ENCODE results near the gene NKG7.

Gene NKG7

DNA sequence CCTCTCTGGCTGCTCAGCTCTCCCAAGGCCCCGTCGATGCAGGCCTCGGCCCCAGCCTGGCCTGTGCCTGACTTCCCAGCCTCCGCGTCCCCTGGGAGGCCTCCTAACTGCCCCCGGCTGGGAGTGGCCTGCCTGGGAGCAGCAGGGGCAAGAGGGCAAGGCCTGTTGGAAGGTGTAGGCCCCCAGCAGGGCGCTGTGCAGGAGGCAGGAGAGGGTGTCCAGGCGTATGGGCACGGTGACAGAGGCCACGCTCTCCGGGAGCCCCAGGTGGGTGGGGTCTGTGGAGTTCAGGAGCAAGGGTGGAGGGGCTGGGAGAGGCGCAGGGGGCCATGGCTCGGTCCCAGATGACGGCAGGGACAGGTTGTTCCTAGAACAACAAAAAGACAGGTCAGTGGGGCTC, 16.7 kb upstream of the NKG7 start:
- DNase-seq, result no peak

DNA sequence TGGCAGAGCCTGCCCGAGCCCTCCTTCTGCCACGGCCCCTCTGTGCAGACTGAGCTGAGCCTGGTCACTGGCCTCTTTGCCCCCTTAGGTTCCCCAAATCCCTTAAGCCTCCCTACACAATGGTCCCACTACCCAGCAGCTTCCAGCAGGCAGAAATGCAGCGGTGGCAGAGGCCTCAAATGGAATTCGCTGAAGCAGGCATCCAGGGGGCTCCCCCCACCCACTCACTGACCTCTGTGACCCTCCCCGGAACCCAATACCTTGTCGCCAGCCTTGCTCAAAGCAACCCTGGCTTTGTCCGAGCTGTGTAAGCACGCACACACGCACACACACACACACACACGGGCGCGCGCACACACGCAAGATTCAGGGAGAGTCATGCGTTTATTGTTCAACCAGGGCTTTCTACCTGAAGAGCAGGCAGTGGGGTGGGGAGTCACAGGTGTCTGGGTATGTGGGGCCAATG, 15.5 kb upstream of the NKG7 start, which contains the start of gene LIM2:
LIM2 (minus strand) TSS at position 51 of the 466 bp plus-strand sequence. CDS start 531 bp downstream, outside the sequence.
- DNase-seq, result no peak

DNA sequence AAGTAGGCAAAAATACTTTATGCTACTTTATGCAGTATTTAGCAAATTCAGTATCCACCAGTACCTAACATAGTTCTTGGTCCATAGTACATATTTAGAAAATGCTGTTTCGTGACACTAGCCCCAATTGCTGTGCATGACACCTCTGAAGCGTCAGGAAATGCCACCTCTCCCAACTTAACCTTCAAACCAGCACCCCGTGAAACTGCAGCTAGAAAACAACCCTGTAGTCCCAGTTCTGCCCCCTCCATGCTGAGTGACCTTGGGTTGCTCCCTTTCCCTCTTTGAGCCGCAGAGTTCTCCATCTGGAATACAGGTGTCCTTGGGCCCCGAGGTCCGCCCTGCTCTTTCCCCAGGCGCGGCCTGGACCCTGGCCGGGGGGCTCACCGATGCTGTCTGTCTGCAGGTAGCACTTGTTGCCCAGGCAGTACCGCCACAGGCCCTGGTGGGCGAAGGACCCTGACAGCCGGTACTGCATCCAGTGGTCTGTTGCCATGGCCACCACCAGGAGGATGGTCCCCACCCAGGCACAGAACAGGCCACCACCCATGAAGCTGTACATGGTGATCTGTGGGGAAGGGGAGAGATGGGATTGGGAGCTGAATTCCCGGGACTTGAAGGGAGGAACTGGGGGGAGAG, 14.5 kb upstream of the NKG7 start:
- DNase-seq, result no peak

DNA sequence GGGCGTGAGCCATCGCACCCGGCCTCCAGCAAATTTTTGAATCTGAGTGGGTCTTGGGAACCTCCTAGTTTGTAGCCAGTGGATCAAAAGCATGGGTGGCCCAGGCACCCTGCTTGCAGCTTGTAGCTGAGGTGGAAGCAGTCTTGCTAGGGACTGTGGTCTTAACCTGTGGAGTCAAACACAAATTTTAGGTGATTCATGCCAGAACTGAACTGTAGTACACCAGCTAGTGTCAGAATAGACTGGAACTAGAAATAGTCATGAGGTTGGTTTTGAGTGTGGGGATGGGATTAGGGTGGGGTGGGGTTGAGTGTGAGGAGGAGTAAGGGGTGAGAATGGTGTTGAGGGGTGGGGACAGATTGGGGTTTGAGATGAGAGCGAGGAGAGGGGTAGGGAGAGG, 9.6 kb upstream of the NKG7 start:
- no peak for DNase-seq

DNA sequence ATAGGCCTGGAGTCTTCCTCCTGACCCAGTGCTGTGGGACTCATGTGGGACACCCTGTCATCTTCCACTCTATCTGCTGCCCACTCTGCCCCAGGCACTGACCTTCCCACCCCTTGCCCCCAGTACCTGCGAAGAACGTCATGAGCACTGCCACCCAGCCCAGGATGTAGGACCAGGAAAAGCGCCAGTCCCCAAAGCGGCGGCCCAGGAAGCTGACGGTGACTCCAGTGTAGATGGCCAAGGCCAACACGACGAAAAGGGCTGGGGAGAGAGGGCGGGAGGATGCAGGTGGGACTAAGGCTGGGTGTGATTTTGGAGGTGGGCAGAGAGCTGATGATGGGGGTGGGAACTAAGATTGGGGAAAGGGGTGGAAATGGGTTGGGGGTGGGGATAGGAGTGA, 7.9 kb upstream of the NKG7 start:
- no peak for DNase-seq

DNA sequence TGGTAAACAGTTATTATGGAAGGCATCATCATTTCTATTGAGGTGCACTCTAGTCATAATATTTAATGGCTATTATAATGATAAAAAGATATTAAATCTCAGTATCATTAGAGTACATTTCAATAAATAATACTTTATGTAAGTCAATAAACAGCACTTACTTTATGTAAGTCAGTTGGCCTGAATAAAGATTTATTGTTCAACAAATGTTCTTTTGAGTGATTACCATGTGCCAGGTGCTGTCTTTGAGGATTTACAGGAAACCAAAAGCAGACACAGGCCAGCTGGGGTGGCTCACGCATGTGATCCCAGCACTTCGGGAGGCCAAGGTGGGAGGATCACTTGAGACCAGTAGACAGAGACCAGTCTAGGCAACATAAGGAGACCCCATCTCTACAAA, 5.0 kb upstream of the NKG7 start:
- DNase-seq, result no peak

DNA sequence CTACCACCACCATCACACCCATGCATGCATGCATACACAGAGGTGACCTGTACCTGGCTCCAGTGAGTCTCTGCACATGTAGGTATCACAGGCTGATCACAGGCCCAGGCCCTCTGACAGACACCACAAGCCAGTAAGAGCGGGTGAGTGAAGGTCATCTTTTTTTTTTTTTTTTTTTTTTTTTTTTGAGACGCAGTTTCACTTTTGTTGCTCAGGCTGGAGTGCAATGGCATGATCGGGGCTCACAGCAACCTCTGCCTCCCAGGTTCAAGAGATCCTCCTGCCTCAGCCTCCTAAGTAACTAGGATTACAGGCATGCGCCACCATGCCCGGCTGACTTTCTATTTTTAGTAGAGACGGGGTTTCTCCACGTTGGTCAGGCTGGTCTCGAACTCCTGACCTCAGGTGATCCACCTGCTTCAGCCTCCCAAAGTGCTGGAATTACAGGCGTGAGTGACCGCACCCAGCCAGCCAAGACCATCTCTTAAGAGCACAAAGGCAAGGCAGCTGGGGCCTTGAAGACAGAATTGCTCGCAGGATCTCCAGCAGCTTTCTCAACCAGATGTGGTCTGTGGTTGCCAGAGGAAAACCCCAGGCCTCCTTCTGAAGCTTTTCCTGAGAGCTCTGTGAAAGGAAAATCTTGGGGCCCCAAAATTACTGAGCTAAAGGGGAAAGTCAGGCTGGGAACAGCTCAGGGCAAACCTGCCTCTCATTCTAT, 3.2 kb upstream of the NKG7 start:
- DNase-seq, result no peak

DNA sequence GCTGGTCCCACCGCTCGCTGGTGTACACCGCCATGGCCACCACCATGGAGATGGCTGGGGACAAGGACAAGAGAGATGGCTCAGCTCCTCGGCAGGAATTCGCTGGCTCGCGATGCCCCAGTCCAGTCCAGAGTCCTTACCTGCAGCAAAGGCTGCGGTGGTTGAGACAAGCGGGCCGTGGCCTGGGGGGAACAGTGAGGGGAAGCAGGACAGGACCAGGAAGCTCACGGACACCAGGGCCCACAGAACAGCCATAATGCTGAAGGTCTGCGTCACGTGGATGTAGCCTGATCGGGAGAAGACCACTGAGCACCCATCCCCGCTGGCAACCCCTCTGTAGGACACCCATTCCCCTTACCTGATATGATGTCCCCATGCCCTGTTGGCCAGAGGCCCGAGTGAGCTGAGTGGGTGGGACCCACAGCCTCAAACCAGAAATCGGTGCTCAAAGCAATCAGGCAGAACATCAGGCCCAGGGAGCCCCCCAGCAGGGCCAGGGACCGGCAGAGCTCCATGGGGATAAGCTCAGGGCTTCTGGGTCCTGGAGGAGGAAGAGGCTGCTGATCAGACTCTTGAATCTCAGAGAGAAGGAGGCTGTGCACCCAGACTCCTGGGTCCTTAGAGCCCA, 319 bp downstream of the NKG7 start:
- DNase-seq, result no peak

DNA sequence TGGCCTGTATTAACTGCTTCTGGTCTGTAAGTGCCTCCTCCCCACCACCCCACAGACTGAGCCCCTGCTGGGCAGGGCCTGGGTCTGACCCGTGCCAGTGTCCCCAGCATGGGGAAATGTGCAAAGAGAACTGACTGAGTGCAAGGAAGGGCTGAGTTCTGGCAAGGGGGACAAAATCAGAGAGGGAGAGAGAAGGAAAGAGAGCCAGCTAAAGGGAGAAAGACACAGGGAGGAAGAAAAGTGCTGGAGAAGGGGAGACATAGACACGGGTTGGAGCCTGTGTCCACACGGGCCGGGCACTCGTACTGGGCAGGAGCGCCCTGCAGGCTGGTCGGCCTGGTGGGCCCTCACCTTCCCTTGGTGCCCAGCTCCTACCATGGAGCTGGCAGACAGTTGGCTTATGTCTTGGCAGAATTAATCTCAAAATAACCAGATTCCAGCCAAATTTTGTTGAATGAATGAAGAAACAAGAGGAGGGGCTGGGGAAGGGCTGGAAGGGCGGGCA, 1.2 kb downstream of the NKG7 start:
- DNase-seq, result no peak

DNA sequence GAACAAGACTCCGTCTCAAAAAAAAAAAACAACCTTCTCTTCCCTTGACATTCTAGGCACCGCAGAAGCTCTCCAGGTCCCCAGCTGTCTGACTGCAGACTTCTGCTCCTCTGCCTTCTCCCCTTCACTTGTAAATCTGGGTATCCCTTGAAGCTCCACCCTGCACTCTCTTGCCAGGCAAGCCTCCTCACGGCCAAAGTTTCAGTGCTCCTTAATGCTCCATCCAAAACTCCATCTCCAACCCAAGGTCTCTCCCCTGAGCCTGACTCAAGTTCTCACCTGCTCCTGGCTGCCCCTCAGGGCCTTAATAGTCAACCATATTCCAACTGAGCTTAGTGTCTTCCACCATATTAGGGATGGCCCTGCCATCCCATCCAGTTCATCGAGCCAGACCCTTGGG, 2.2 kb downstream of the NKG7 start:
- DNase-seq, result no peak

DNA sequence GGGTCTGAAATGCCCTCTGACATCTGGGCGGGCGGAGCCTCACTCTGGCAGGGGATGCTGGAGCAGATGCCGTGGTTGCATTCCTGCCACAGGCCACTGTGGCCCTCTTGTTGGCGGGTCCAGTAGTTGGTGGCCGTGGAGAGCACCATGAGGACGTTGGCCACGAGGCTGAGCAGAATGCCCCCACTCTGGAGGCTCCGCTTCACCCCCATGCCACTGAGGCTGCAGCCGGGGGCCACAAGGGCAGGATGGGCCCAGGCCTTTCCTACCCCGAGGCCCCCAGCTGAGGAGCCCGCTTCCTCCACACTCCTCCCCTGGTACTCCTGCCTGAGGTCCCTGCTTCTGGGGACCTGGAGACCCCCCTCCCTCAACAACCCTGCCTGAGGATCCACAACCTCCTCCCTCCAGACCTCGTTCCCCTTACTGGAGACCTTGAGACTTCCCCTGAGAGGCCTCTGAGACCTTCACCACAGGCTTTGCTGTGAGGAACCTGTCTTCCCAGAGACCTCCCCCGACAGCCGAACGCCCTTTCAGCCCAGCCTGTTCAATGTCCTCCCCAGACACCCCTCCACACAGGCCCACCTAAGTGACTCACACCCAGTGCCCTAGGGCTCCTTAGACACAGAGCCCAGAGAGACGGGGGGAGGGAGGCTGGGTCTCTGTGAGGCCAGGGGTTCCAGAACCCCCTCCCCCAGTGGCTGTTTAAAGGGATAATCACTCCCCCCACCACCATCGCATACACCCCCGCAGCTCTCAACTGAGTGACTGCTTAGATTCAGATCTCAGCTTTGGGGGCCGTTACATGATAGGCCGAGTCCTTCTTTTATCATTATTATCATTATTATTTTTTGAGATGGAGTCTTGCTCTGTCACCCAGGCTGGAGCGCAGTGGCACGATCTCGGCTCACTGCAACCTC, 3.8 kb downstream of the NKG7 start, which contains the start of gene CLDND2:
CLDND2 (minus strand) TSS at position 638 of the 917 bp plus-strand sequence; CDS start at position 212, 426 bp downstream.
- no peak for DNase-seq

DNA sequence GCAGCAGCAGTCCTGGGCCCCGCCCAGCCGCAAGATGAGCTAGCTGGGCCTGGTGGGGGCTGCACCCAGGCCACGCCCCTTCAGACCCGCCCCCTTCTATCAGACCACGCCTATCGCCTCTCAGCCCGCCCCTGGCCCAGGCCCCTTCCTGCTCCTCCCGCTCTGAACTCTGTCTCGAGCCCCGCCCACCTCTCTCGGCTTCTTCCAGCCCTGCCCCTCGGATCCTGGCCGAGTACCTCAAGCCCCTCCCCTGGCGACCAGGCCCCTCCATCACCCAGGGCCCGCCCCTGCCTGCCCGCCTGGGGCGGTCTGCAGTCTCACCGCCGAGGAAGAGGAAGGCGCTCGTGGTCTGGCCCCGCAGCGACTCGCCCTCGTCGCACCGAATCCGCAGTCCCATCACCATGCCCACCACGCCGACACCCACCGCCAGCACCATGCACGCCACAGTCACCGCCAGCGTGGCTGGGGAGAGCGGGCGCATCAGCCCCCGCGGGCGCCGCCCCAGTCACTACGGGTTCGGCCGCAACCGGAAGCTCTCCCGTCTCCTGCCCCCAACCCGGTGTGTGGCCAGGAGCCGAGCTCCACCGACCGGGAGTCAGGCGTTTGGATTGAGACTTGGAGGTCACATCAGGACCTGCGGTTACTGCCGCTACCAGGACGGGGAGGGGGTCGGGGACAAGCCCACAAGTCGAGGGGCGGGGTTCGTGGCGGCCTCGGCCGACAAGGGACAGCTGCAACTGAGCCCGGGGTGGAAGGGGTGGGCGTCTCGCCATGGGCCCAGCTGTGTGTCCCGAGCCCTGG, 4.7 kb downstream of the NKG7 start:
- peak; percentile 94 to 96 for DNase-seq

DNA sequence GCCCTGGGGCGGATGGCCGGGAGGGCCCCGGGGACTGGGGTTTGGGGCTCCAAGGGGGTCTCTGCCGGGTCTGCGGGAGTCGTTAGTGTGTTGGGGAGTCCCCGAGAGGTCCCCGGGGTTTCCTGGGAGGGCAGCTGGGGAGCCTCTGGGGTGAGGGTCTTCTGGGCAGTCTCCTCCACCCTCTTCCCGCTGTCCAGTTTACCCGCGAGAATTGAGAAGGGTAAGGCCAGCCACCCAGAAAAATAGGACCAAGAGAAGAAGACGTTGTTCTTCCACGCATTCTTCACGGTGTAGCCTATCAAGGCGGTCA, 5.2 kb downstream of the NKG7 start:
- no peak for DNase-seq

DNA sequence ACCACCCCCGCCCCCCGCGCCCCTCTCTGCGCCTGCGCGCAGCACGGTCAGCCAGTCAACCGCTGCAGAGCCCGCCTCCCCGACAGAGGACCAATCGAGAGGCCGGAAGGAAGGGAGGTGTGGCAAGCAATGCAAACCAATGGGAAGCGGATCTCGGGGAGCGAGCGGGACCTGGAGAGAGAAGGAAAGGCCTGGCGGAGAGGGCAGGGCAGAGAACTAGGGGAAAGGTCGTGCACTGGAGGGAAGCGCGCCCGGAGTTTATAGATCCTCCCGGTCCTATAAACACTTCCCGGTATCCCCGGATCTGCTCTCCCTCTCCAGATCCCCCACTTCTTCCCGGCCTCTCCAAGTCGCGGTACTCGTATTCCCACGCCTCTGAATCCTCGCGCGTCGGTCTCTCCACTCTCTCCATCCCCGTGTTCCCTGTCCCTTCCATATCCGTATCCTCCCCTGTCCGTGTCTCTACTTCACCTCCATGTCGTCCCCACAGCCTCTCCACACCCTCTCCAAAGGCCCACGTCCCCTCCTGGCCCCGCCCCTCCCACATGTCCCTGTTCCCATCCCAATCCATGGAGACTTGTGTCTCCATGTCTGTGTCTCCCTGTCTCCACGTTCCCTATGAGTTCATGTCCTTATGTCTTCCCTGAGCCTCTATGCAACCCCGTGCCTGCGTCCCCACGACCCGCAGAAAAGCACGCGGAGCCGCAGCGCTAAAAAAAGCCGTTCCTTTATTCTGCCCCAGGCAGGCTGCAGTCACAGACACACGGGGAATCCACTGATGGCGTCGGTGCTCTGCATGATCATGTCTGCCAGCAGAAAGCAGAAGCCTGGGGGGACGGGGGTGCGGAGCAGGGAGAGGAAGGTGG, 5.8 kb downstream of the NKG7 start:
- peak; percentile 95 to 96 for DNase-seq

DNA sequence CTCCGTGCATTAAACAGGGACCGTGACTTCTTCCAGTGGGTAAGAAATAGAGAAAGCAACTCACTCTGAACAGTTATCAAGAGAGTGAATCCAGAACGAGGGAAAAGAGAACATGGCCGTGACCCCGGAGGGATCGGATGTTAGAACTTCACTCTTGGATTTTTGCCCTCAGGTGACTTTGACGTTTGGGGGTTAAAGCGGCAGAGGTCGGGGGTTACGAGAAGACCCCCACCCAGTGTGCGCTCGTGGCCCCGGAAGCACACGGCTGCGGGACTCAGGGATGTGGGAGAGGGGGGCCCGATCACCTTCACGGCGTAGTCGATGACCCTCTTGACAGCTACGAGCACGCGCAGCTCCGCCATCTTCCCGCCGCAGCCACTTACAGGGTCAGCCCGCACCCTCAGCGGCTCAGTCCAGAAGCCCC, 6.5 kb downstream of the NKG7 start, which contains the start of gene ETFB:
ETFB (minus strand) TSS at position 424 of the 424 bp plus-strand sequence; CDS start at position 362, 62 bp downstream.
- no peak for DNase-seq

DNA sequence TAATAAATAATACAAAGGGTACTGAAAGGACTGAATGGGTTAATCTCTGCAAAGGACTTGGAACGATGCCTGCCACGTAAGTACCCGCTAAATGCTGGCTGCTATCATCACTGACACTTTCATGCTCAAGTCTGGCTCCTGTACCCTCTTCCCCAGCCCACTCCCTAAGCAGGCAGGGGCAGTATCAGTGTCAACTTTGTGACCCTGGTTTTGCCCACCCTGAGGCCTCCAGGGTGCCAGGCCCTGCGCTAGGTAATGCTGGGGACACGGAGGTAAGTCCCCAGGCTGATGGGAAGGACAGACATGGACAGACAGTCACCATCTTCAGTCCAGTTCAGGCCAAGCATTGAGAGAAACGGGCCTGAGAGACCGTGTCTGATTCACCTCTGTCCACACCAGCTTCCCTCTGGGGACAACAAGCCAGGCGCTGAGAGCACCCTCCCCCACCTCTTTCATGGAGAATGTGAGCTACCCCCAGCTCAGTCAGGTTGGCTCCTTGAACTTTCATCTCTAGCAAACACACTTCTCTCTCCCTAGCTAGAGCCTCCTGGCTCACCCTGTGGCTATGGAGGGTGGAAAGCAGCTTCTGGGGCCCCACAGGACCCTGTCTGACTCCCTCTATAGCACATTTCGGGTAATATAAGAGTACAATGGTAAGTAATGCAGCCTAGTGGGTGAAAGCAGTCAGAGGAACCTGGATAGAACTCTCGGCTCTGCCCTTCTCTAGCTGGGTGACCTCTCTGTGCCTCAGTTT, 7.1 kb downstream of the NKG7 start:
- no peak for DNase-seq

DNA sequence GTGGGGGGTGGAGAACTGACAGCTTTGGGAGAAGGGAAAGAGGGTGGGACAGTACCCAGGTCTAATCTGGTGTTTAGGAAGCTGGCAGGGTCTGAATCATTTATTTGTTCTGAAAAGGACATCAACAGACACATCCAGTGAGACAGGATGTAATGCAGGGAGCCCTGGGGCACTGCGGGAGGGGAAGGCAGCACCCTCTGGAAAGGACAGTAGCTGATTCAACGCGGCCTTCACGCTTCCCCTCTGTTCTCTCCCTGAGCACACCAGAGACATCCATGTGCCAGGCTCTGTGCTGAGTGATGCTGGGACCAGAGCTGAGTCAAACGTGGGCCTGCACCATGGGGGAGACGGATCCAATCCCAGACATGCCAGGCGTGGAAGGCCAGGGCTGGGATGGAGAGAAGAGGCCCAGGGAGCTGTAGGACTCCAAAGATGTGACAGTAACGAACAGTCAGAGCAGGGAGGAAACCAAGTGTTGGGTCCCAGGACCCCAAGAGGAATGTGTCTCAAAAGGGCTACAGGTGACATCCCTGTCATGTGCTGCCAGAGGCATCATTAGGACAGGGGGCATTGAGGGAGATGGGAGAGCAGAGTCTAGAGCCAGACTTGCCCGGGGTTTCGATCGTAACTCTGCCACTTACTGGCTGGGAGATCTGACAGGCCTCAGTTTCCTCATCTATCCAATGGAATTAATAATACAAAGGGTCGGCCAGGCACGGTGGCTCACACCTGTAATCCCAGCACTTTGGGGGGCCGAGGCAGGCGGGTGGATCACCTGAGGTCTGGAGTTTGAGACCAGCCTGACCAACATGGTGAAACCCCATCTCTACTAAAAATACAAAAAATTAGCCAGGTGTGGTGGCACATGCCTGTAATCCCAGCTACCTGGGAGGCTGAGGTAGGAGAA, 8.0 kb downstream of the NKG7 start:
- DNase-seq, result no peak

DNA sequence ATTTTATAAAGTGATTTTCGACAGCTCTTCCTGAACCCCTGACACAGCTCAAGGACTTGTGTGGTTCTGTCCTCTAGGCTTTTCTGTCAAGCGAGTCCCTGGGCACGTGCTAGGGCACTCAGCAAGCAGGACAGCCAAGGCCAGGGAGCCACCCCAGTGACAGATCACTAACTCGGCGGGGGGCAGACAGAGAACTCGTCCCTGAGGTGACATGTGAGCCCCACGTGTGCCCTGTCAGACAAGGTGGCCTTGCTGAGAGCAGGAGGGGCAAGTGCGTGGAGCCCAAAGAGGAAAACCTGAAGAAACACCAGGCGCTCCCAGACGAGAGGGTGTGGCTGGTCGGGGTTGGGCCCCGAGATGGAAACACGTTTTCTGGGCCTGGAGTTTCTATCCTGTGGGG, 11.2 kb downstream of the NKG7 start:
- DNase-seq, result no peak

DNA sequence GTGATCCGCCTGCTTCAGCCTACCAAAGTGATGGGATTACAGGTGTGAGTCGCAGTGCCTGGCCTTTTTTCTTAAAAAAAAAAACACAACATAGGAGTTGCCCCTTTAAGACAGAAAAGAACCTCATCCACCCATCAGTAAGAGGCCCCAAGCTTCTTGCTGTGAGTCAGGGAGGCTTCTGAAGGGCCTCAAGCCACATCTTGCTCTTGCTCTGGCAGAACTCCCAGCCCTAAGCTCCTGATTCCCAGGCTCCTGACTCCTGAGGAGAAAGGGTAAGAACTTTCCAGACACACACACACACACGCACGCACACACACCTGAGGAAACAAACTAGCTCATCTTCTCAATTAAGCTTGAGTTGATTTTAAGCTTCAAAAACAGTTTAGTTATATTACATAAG, 13.2 kb downstream of the NKG7 start:
- no peak for DNase-seq
